Ovary (tissue), 3 donors: Measurements from ENCODE around the gene ADGRG2.

ENCODE experiments used
- CTCF ChIP-seq, 3 donors: fragments of 450-650 bp in 2 of 3; fragments of 200-600 bp in 1 of 3; IDR thresholded peaks; one replicate each; pipeline versions ENCODE4 v1.5.1 to v1.8.0; 2016 to 2022; ENCODE audit warnings: antibody characterized with exemption in 3 of 3, mild to moderate bottlenecking in 1 of 3
- EP300 ChIP-seq: sonication (generic); formaldehyde crosslinking; IDR thresholded peaks from one replicate; pipeline ENCODE4 v1.6.1; 2017; ENCODE audit warnings: antibody characterized with exemption
- POLR2A ChIP-seq: fragments of 450-650 bp; IDR thresholded peaks from one replicate; pipeline ENCODE4 v1.6.1; 2017; ENCODE audit warnings: antibody characterized with exemption, mild to moderate bottlenecking, moderate library complexity
- donor health status: DM: no; HTN: no; CAD: no.

- TF ChIP-seq POLR2A (no peak), CTCF (IDR thresholded peaks at IDR 0.05) (no peak), EP300 (no peak)
Measured at GRCh38 chrX:19072372-19072771, 49.9 kb downstream of the ADGRG2 start.
